GM13977 (cell line): ENCODE data around the gene MRPS34.

Experiments used
- DNase-seq: peaks from one replicate; pipeline ENCODE4 v3.0.0; 2012; ENCODE audit warnings: low spot score
- CTCF ChIP-seq: IDR thresholded peaks from 2 replicates; pipeline ENCODE4 v1.5.1; 2012; ENCODE audit warnings: mild to moderate bottlenecking, control low read depth; ENCODE audit not compliant: insufficient read depth; ENCODE audit errors: extremely low read depth, missing control alignments
- in situ Hi-C: fragments of 300-500 bp; cut with MboI; formaldehyde crosslinking; loops from one replicate; pipeline ENCODE4 v1.12.0; 2022; ENCODE audit warnings: low sequenced_read_pairs, low pct_unique_long_range_greater_than_20kb, mixed read lengths, inconsistent platforms; ENCODE audit not compliant: unreplicated experiment

MRPS34 gene

DNA sequence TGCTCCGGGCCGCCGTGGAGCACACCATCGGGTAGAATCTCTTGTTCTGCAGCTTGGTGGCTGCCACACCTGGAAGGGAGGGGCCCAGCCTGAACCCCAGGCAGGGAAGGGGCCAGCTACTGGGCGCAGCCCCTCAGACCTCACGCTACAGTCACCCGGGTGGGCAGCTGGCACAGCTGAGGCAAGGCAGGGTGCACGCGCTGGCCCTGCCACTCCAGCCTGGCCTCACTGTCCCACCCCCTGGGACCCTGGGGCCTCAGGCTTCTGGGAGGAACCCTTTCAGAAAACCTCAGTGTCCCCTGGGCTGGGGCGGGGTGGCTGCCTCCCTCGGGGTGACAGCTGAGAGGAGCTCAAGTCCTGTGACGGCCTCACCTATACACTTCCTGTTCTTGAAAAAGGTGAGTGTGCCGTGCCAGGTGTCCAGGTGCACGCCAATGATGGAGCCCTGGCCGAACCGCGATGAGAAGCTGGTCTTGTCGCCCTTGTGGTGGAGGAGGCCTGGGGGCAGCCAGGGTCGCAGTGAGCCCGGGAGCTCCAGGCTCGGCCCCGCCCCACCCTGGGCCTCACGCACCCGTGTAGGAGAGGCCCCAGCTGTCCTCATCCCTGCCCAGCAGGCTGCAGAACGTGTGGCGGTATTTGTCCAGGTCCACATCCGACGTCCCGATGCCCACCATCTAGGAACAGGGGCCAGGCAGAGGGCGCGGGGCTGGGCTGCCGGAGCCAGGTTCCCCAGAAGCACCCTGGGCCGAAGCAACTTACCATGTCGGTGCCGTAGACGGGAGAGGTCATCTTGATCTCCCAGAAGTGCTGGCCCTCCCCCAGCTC lies 4.7 kb upstream of the MRPS34 start:
- no peak for DNase-seq
- in situ Hi-C loops, result no loop called here
- no peak for TF ChIP-seq CTCF

DNA sequence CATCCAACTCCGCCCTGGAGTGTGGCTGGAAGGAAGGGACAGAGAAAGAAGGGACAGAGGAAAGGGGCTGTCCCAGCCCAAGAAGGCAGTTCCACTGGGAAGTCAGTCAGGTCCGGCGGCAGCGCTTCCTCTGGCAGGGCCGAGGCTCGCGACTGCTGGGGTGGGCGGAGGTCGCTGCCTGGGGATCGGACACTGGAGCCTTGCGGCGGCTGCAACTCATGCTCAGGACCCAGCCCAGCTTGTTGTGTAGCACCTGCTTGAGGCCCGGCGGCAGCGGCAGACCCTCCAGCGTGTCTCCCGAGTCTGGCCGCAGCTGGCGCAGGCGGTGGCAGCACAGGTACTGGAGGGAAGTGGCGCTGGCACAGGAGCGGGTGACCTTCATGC lies 4.0 kb upstream of the MRPS34 start:
- in situ Hi-C loops, result no loop called here
- no peak for TF ChIP-seq CTCF
- no peak for DNase-seq

DNA sequence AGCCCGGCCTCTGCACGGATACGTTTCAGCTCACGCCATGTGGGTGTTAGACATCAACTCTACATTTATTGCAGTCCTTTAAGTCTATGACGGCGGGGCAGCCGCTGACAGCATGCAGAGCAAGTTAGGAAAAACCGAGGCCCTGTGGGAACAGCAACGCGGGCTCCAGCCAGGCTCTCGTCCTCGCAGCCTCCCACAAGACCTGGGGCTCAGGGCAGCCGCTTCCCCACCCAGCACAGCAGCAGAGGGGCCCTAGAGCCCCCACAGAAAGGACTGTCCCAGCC lies 3.7 kb upstream of the MRPS34 start:
- in situ Hi-C loops, result no loop called here
- DNase-seq, result no peak
- no peak for TF ChIP-seq CTCF

GRCh38 chr16:1775846-1776671 lies 3.1 kb upstream of the MRPS34 start:
- in situ Hi-C loops, result no loop called here
- TF ChIP-seq CTCF, result no peak
- DNase-seq, result no peak

GRCh38 chr16:1775006-1775845 lies 2.3 kb upstream of the MRPS34 start:
- in situ Hi-C loops, result no loop called here
- no peak for TF ChIP-seq CTCF

GRCh38 chr16:1774448-1774780 lies 1.5 kb upstream of the MRPS34 start:
- no peak for DNase-seq
- in situ Hi-C loops, result no loop called here
- no peak for TF ChIP-seq CTCF

More at GRCh38 chr16:1775006-1775845, 2.3 kb upstream of the MRPS34 start:
- DNase-seq, result no peak
